PC-9 (cell line): Measurements from ENCODE around the gene PARPBP. TPM values are rescaled to one million over a fixed set of nuclear protein-coding genes. Genes with fewer than 3 reads are reported as not detected.

Experiments
- BruUV-seq: library from RNA; stranded (reverse); fragments of 400-500 nt; replicated peaks from 2 replicates; lab custom pipeline; 2021; lab: Mats Ljungman, UMichigan
- CTCF ChIA-PET: fragments of 300-600 bp; sonication (Branson Sonifier 250); formaldehyde crosslinking; loops from one replicate; lab custom pipeline; 2022; ENCODE audit warnings: antibody characterized with exemption; lab: Charles Lee
- POLR2A ChIA-PET: fragments of 300-600 bp; sonication (Branson Sonifier 250); formaldehyde crosslinking; loops from one replicate; lab custom pipeline; 2022; ENCODE audit warnings: antibody characterized with exemption; ENCODE audit not compliant: unreplicated experiment; lab: Charles Lee
- DNase-seq, 2 experiments: peaks; one replicate each; pipeline versions ENCODE4 v3.0.0 to v3.0.0-alpha.2; 2015 to 2022; ENCODE audit warnings: mixed read lengths in 1 of 2
- H2AFZ ChIP-seq: fragments of 200-600 bp; sonication (generic); 2 replicates; pipeline ENCODE4 v1.8.1; 2017; ENCODE audit warnings: antibody characterized with exemption
- H3F3A ChIP-seq: fragments of 200-600 bp; sonication (generic); 2 replicates; pipeline ENCODE4 v1.8.1; 2017; ENCODE audit warnings: antibody characterized with exemption, mild to moderate bottlenecking, low read depth; ENCODE audit not compliant: insufficient read depth
- H3K27ac ChIP-seq: fragments of 200-600 bp; sonication (generic); 2 replicates; pipeline ENCODE4 v1.6.1; 2016; ENCODE audit warnings: mixed run types
- H3K27me3 ChIP-seq: fragments of 200-600 bp; sonication (generic); 2 replicates; pipeline ENCODE4 v1.6.1; 2016; ENCODE audit warnings: low read depth, mixed run types; ENCODE audit not compliant: insufficient read depth
- H3K36me3 ChIP-seq: fragments of 200-600 bp; sonication (generic); 2 replicates; pipeline ENCODE4 v1.6.1; 2016; ENCODE audit warnings: low read depth, mixed run types
- H3K4me1 ChIP-seq: fragments of 200-600 bp; sonication (generic); replicated peaks from 2 replicates; pipeline ENCODE4 v1.6.1; 2016; ENCODE audit warnings: mixed run types; ENCODE audit not compliant: insufficient read depth
- H3K4me2 ChIP-seq: fragments of 200-600 bp; sonication (generic); 2 replicates; pipeline ENCODE4 v1.6.1; 2017; ENCODE audit warnings: mixed run types
- H3K4me3 ChIP-seq: fragments of 200-600 bp; sonication (generic); 2 replicates; pipeline ENCODE4 v1.6.1; 2016; ENCODE audit warnings: mixed run types
- H3K79me2 ChIP-seq: fragments of 200-600 bp; sonication (generic); 2 replicates; pipeline ENCODE4 v1.6.1; 2017; ENCODE audit warnings: low read depth, mixed run types
- H3K9me2 ChIP-seq: fragments of 200-600 bp; sonication (generic); 2 replicates; pipeline ENCODE4 v1.8.1; 2017; ENCODE audit warnings: mild to moderate bottlenecking; ENCODE audit not compliant: insufficient read depth
- H3K9me3 ChIP-seq: fragments of 200-600 bp; sonication (generic); 2 replicates; pipeline ENCODE4 v1.8.1; 2016; ENCODE audit warnings: low read depth; ENCODE audit not compliant: insufficient read depth
- H4K20me1 ChIP-seq: fragments of 200-600 bp; sonication (generic); 2 replicates; pipeline ENCODE4 v1.8.1; 2017; ENCODE audit not compliant: insufficient read depth
- CTCF ChIP-seq: fragments of 200-600 bp; sonication (generic); conservative IDR thresholded peaks from 2 replicates; pipeline ENCODE4 v1.6.1; 2017; ENCODE audit warnings: mixed run types, antibody characterized with exemption, mild to moderate bottlenecking, moderate library complexity
- EZH2 ChIP-seq: fragments of 200-600 bp; sonication (generic); IDR thresholded peaks from 2 replicates; pipeline ENCODE4 v1.8.0; 2017; ENCODE audit warnings: antibody characterized with exemption, low read depth
- intact Hi-C: fragments of 100-400 bp; cut with micrococcal nuclease; formaldehyde crosslinking; loops from one replicate; pipeline ENCODE4 v1.10.0; 2022; ENCODE audit not compliant: unreplicated experiment
- total RNA-seq: library from RNA; stranded (reverse); gene quantifications from 2 replicates; pipeline ENCODE4 v1.2.3, GENCODE V29; 2021

PARPBP gene
- total RNA-seq, 1 experiment from 2014 or later = 16.2 TPM

- intact Hi-C loops = no loop called here
- Histone ChIP-seq H4K20me1 (no peaks in the 10 kb centered on the region; the same call in 1 of the 2 replicates), H3K4me1 (0 out of 2 replicates have a peak, but pooled peaks cover 9% of the 10 kb centered on the region), H2AFZ (no peak overlapping the region), H3K36me3 (no peaks in the 10 kb centered on the region), H3K9me3 (no peaks in the 10 kb centered on the region), H3K4me3 (no peak overlapping the region), H3K27me3 (no peaks in the 10 kb centered on the region), H3F3A (peaks cover 6% of the 10 kb centered on the region; the same call in 1 of the 2 replicates), H3K79me2 (no peaks in the 10 kb centered on the region), H3K9me2 (no peaks in the 10 kb centered on the region), H3K27ac (no peak overlapping the region), H3K4me2 (no peak overlapping the region)
- TF ChIP-seq CTCF (no peak), EZH2 (no peak)
- POLR2A ChIA-PET = no interaction called here
- CTCF ChIA-PET = no interaction called here
- no TSS peak for BruUV-seq
- no peak for DNase-seq
Measured at GRCh38 chr12:102201436-102202061, 81.6 kb downstream of the PARPBP start.

- no peaks in the 10 kb centered on the region for H3K27me3 ChIP-seq
- no peaks in the 10 kb centered on the region for H3K9me3 ChIP-seq
- no TSS peak for BruUV-seq
- no peaks in the 10 kb centered on the region; the same call in 1 of the 2 replicates for H4K20me1 ChIP-seq
- ChIA-PET CTCF (no interaction called here), POLR2A (no interaction called here)
- H3K27ac ChIP-seq = no peak overlapping the region
- H2AFZ ChIP-seq = no peak overlapping the region
- intact Hi-C loops = no loop called here
- DNase-seq = no peak
- H3K36me3 ChIP-seq = no peaks in the 10 kb centered on the region
- H3K79me2 ChIP-seq = no peaks in the 10 kb centered on the region
- TF ChIP-seq CTCF = no peak
- no peak for TF ChIP-seq EZH2
- no peak overlapping the region for H3K4me2 ChIP-seq
- no peaks in the 10 kb centered on the region for H3K9me2 ChIP-seq
- H3F3A ChIP-seq = no peaks in the 10 kb centered on the region
- 0 out of 2 replicates have a peak, but pooled peaks cover 6% of the 10 kb centered on the region for H3K4me1 ChIP-seq
- H3K4me3 ChIP-seq = no peak overlapping the region
Measured at GRCh38 chr12:102202556-102202955, 82.6 kb downstream of the PARPBP start.

DNA sequence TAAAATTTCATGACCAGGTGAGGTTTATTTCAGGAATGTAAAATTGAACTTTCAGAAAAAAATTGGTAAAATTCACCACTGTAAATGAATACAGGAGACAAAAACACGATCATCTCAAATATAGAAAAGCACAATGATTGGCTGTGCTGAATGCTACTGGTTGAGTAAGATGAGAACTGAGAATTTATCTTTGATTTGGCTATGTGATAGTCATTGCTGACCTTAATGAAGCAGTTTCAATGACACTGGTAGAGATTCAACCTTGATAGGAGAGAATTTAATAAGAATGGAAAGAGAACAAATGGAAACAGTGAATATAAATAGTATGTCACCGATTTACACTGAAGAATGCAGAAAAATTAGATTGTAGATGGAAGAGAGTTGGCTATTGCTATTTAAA, 84.0 kb downstream of the PARPBP start:
- ChIA-PET CTCF (no interaction called here), POLR2A (no interaction called here)
- H3K4me2 ChIP-seq = no peak overlapping the region
- no peak overlapping the region for H3K27ac ChIP-seq
- H3K9me2 ChIP-seq = no peaks in the 10 kb centered on the region
- H3K4me1 ChIP-seq = no peaks in the 10 kb centered on the region
- DNase-seq = no peak
- TF ChIP-seq EZH2 (no peak), CTCF (no peak)
- intact Hi-C loops = no loop called here
- H3K4me3 ChIP-seq = no peak overlapping the region
- no peaks in the 10 kb centered on the region for H3K79me2 ChIP-seq
- H2AFZ ChIP-seq = no peak overlapping the region
- peaks cover 5% of the 10 kb centered on the region; the same call in 1 of the 2 replicates for H3K9me3 ChIP-seq
- H3K27me3 ChIP-seq = no peaks in the 10 kb centered on the region
- no peaks in the 10 kb centered on the region; the same call in 1 of the 2 replicates for H4K20me1 ChIP-seq
- BruUV-seq = no TSS peak
- H3F3A ChIP-seq = no peaks in the 10 kb centered on the region
- H3K36me3 ChIP-seq = no peaks in the 10 kb centered on the region
